Epidermal melanocyte (primary cell): ENCODE measurements around the gene CARD9.
A peak's percentile ranks its signal among the peaks of the same experiment; 100 is the strongest.

Experiments
- DNase-seq: peaks from one replicate; pipeline ENCODE4 v3.0.0; 2011; ENCODE audit warnings: low spot score; ENCODE audit not compliant: insufficient read length

Gene CARD9

GRCh38 chr9:136349546-136349945 lies 23.9 kb downstream of the CARD9 start:
- no peak for DNase-seq

- no peak for DNase-seq
These were observed 24.8 kb downstream of the CARD9 start for GRCh38 chr9:136348691-136349090.

GRCh38 chr9:136347472-136348256 lies 25.8 kb downstream of the CARD9 start:
- DNase-seq, result no peak

GRCh38 chr9:136346927-136347465 lies 26.5 kb downstream of the CARD9 start:
- no peak for DNase-seq

GRCh38 chr9:136346157-136346481 lies 27.4 kb downstream of the CARD9 start:
- DNase-seq, result no peak

- DNase-seq, result peak; percentile 55
These were observed 27.9 kb downstream of the CARD9 start for GRCh38 chr9:136345281-136346156.

- no peak for DNase-seq
These were observed 28.8 kb downstream of the CARD9 start for GRCh38 chr9:136344544-136345280.

GRCh38 chr9:136343884-136344269 lies 29.6 kb downstream of the CARD9 start:
- no peak for DNase-seq

- DNase-seq, result no peak
These were observed 30.2 kb downstream of the CARD9 start for GRCh38 chr9:136343121-136343883.

GRCh38 chr9:136342181-136343120 lies 31.0 kb downstream of the CARD9 start:
- peak; percentile 66 for DNase-seq

GRCh38 chr9:136341769-136342168 lies 31.7 kb downstream of the CARD9 start:
- DNase-seq, result no peak

GRCh38 chr9:136341042-136341655 lies 32.3 kb downstream of the CARD9 start:
- no peak for DNase-seq

- no peak for DNase-seq
These were observed 33.0 kb downstream of the CARD9 start for GRCh38 chr9:136340356-136341041.

GRCh38 chr9:136339958-136340310 lies 33.5 kb downstream of the CARD9 start:
- DNase-seq, result no peak

- peak; percentile 66 for DNase-seq
These were observed 34.1 kb downstream of the CARD9 start for GRCh38 chr9:136339173-136339957.

- DNase-seq, result no peak
These were observed 35.0 kb downstream of the CARD9 start for GRCh38 chr9:136338511-136338910.

GRCh38 chr9:136337416-136338395 lies 35.8 kb downstream of the CARD9 start:
- no peak for DNase-seq
